NT2/D1 (cell line): ENCODE data around the gene SLC6A11.

Experiments used
- SUZ12 ChIP-seq: IDR thresholded peaks from 2 replicates; pipeline ENCODE4 v1.6.1; 2011; ENCODE audit not compliant: insufficient read length, insufficient read depth; ENCODE audit errors: extremely low read depth
- YY1 ChIP-seq: IDR thresholded peaks from 2 replicates; pipeline ENCODE4 v1.6.1; 2011; ENCODE audit not compliant: insufficient read length, insufficient read depth
- ZNF274 ChIP-seq: IDR thresholded peaks from 2 replicates; pipeline ENCODE4 v1.6.1; 2011; ENCODE audit warnings: mild to moderate bottlenecking, low read depth, low read length

DNA sequence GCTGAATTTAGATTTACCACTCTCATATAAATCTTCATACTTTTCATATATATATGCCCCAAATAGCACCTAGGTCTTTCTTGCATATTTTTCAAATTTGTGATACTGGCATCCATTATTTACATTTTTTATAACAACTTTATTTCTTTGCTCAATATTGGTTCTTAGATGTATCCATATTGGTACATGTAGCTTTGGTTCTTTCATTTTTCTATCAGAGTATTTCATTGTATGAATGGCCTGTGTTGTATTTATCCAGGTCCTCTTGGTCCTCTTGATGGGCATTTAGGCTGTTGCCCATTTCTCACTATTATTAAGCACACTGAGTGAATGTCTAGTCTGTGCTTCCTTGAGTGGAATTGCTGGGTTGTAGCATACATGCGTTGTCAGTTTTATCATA lies 8.4 kb downstream of the SLC6A11 start:
- TF ChIP-seq YY1 (no peak), ZNF274 (no peak), SUZ12 (no peak)
